Panc1 (cell line): ENCODE measurements around the gene RNU5D-1. TPM values are rescaled to one million over a fixed set of nuclear protein-coding genes. Genes with fewer than 3 reads are reported as not detected.

Experiments
- ATAC-seq: fragments of 200-7000 bp; cut with Tn5 transposase; 2 replicates; pipeline ENCODE4 v1.9.1; 2020; ENCODE audit warnings: mild to moderate bottlenecking, moderate library complexity
- BruUV-seq: library from RNA; stranded (reverse); fragments of 400-500 nt; replicated peaks from 2 replicates; lab custom pipeline; 2021; lab: Mats Ljungman, UMichigan
- CTCF ChIA-PET: fragments of 300-600 bp; sonication (Branson Sonifier 250); formaldehyde crosslinking; loops from one replicate; lab custom pipeline; 2022; ENCODE audit warnings: antibody characterized with exemption; lab: Charles Lee
- POLR2A ChIA-PET: fragments of 300-600 bp; sonication (Branson Sonifier 250); formaldehyde crosslinking; loops from one replicate; lab custom pipeline; 2022; ENCODE audit warnings: antibody characterized with exemption; lab: Charles Lee
- DNase-seq: peaks from one replicate; pipeline ENCODE4 v3.0.0-alpha.2; 2010; ENCODE audit warnings: low read depth, low spot score
- H3K27ac ChIP-seq: 2 replicates; pipeline ENCODE4 v1.5.1; 2011; ENCODE audit warnings: mild to moderate bottlenecking, low read length, inconsistent platforms
- H3K27me3 ChIP-seq: fragments of 200-500 bp; sonication (Bioruptor generic); 2 replicates; pipeline ENCODE4 v1.6.0; 2014; ENCODE audit warnings: low read length, inconsistent platforms; ENCODE audit not compliant: control insufficient read depth, insufficient read depth
- H3K36me3 ChIP-seq: fragments of 200-500 bp; sonication (Bioruptor generic); 2 replicates; pipeline ENCODE4 v1.5.1; 2014; ENCODE audit warnings: inconsistent platforms, mild to moderate bottlenecking, low read length, moderate library complexity; ENCODE audit not compliant: control insufficient read depth, insufficient read depth
- H3K4me1 ChIP-seq: 2 replicates; pipeline ENCODE4 v1.5.1; 2011; ENCODE audit warnings: inconsistent platforms, mild to moderate bottlenecking, low read length, moderate library complexity; ENCODE audit not compliant: control insufficient read depth, insufficient read depth
- H3K4me3 ChIP-seq, 2 experiments: 2 replicates each; pipeline ENCODE4 v1.5.1; 2011 to 2012; ENCODE audit warnings: low read depth in 2 of 2, low read length in 2 of 2, mild to moderate bottlenecking in 2 of 2, inconsistent platforms in 1 of 2, moderate library complexity in 1 of 2
- H3K9me3 ChIP-seq: fragments of 200-500 bp; sonication (Bioruptor generic); 2 replicates; pipeline ENCODE4 v1.5.1; 2014; ENCODE audit warnings: low read depth, mild to moderate bottlenecking, inconsistent platforms, low read length, moderate library complexity; ENCODE audit not compliant: control insufficient read depth, insufficient read depth
- POLR2AphosphoS5 ChIP-seq: IDR thresholded peaks from 2 replicates; pipeline ENCODE4 v1.6.1; 2012; ENCODE audit warnings: mild to moderate bottlenecking, low read depth, low read length, moderate library complexity
- SIN3A ChIP-seq: IDR thresholded peaks from 2 replicates; pipeline ENCODE4 v1.6.1; 2012; ENCODE audit warnings: low read depth, mild to moderate bottlenecking, low read length, moderate library complexity, borderline replicate concordance; ENCODE audit not compliant: insufficient read depth
- TCF7L2 ChIP-seq: IDR thresholded peaks from 2 replicates; pipeline ENCODE4 v1.6.1; 2011; ENCODE audit warnings: mild to moderate bottlenecking, low read depth, low read length, inconsistent platforms
- in situ Hi-C: cut with HindIII; loops from 2 replicates; pipeline ENCODE4 v1.10.0; 2016; ENCODE audit warnings: low sequenced_read_pairs, low pct_unique_long_range_greater_than_20kb
- intact Hi-C: fragments of 100-400 bp; cut with micrococcal nuclease; formaldehyde crosslinking; loops from one replicate; pipeline ENCODE4 v1.10.0; 2022; ENCODE audit not compliant: unreplicated experiment
- total RNA-seq: library from RNA; stranded (reverse); gene quantifications from one replicate; pipeline ENCODE4 v1.2.1, GENCODE V29; 2021; ENCODE audit not compliant: unreplicated experiment
- TF ChIP-seq, protein P1 (sequence below): fragments of 450-650 bp; IDR thresholded peaks from 2 replicates; pipeline ENCODE4 v1.5.1; 2017; ENCODE audit warnings: mild to moderate bottlenecking
- TF ChIP-seq, protein P2 (sequence below), 2 experiments: IDR thresholded peaks; 2 replicates each; pipeline ENCODE4 v1.6.1; 2011 to 2012; ENCODE audit warnings: low read depth in 2 of 2, control low read depth in 1 of 2, low read length in 1 of 2, mild to moderate bottlenecking in 1 of 2, moderate library complexity in 1 of 2; ENCODE audit not compliant: insufficient read depth in 1 of 2

RNU5D-1 gene
- total RNA-seq, 1 experiment from 2014 or later: not detected

DNA sequence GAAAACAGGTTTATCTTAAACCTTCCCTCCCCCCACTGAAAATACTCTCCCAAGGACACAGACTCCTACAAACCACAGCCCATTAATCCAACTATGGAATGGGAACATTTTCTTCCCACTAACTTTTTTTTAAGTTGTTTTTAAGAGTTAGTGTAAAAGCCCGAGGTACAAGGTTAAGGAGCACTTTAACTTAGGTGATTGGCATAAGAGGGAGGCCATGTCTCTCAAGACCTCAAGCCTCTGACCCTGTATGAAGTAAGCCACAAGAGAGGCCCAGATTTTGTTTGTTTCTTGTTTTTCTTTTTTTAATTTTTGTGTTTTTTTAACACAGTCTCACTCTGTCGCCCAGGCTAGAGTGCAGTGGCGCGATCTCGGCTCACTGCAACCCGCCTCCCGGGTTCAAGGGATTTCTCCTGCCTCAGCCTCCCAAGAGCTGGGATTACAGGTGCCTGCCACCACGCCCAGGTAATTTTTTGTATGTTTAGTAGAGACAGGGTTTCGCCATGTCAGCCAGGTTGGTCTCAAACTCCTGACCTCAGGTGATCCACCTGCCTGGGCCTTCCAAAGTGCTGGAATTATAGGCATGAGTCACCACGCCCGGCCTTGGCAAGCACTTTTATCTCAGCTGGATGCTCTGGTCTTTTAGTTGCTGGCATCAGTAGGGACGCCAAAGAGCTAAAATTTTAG lies 42.1 kb downstream of the RNU5D-1 start:
- CTCF ChIA-PET: no interaction called here
- no peak for ATAC-seq
- intact Hi-C loops: no loop called here
- H3K36me3 ChIP-seq: no peaks in the 10 kb centered on the region
- no peak overlapping the region for H3K27ac ChIP-seq
- no TSS peak for BruUV-seq
- TF ChIP-seq, protein P1, sequence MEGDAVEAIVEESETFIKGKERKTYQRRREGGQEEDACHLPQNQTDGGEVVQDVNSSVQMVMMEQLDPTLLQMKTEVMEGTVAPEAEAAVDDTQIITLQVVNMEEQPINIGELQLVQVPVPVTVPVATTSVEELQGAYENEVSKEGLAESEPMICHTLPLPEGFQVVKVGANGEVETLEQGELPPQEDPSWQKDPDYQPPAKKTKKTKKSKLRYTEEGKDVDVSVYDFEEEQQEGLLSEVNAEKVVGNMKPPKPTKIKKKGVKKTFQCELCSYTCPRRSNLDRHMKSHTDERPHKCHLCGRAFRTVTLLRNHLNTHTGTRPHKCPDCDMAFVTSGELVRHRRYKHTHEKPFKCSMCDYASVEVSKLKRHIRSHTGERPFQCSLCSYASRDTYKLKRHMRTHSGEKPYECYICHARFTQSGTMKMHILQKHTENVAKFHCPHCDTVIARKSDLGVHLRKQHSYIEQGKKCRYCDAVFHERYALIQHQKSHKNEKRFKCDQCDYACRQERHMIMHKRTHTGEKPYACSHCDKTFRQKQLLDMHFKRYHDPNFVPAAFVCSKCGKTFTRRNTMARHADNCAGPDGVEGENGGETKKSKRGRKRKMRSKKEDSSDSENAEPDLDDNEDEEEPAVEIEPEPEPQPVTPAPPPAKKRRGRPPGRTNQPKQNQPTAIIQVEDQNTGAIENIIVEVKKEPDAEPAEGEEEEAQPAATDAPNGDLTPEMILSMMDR: no peak
- TF ChIP-seq POLR2AphosphoS5 (no peak), TCF7L2 (no peak), SIN3A (no peak)
- TF ChIP-seq, protein P2, sequence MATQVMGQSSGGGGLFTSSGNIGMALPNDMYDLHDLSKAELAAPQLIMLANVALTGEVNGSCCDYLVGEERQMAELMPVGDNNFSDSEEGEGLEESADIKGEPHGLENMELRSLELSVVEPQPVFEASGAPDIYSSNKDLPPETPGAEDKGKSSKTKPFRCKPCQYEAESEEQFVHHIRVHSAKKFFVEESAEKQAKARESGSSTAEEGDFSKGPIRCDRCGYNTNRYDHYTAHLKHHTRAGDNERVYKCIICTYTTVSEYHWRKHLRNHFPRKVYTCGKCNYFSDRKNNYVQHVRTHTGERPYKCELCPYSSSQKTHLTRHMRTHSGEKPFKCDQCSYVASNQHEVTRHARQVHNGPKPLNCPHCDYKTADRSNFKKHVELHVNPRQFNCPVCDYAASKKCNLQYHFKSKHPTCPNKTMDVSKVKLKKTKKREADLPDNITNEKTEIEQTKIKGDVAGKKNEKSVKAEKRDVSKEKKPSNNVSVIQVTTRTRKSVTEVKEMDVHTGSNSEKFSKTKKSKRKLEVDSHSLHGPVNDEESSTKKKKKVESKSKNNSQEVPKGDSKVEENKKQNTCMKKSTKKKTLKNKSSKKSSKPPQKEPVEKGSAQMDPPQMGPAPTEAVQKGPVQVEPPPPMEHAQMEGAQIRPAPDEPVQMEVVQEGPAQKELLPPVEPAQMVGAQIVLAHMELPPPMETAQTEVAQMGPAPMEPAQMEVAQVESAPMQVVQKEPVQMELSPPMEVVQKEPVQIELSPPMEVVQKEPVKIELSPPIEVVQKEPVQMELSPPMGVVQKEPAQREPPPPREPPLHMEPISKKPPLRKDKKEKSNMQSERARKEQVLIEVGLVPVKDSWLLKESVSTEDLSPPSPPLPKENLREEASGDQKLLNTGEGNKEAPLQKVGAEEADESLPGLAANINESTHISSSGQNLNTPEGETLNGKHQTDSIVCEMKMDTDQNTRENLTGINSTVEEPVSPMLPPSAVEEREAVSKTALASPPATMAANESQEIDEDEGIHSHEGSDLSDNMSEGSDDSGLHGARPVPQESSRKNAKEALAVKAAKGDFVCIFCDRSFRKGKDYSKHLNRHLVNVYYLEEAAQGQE (IDR thresholded peaks at IDR 0.05; ENCODE audit: insufficient read depth in 1 of 2, low read depth in 2 of 2, low read length in 1 of 2): no peak
- POLR2A ChIA-PET: no interaction called here
- DNase-seq: no peak
- peaks cover 5% of the 10 kb centered on the region; the same call in 1 of the 2 replicates for H3K4me1 ChIP-seq
- in situ Hi-C loops: no loop called here
- no peak overlapping the region for H3K4me3 ChIP-seq
- H3K27me3 ChIP-seq: no peaks in the 10 kb centered on the region
- H3K9me3 ChIP-seq: no peaks in the 10 kb centered on the region

DNA sequence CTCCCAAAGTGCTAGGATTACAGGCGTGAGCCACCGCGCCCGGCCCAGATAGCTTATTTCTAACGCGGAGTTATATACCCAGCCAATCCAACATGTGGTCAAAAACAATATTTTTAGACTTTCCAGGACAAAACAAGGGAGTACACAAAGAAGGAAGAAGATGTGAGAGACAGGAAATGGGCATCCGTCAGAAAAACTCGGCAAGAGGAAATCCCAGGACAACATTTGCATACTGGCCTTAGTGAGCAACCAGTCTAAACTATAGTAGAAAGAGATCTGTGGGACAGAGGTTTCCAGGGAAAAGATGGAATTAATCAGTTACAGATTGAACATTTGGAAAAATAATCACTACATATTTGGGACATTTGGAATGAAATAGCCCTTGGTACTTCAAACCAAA lies 45.1 kb downstream of the RNU5D-1 start:
- in situ Hi-C loops: no loop called here
- Histone ChIP-seq H3K9me3 (no peaks in the 10 kb centered on the region), H3K27me3 (no peaks in the 10 kb centered on the region), H3K4me3 (no peak overlapping the region), H3K36me3 (no peaks in the 10 kb centered on the region), H3K4me1 (peaks cover 5% of the 10 kb centered on the region; the same call in 1 of the 2 replicates), H3K27ac (no peak overlapping the region)
- POLR2A ChIA-PET: no interaction called here
- TF ChIP-seq, protein P2 (IDR thresholded peaks at IDR 0.05; ENCODE audit: insufficient read depth in 1 of 2, low read depth in 2 of 2, low read length in 1 of 2): no peak
- TF ChIP-seq TCF7L2: no peak
- TF ChIP-seq, protein P1: no peak
- no peak for TF ChIP-seq SIN3A
- no peak for TF ChIP-seq POLR2AphosphoS5
- intact Hi-C loops: no loop called here
- ATAC-seq: no peak
- CTCF ChIA-PET: no interaction called here
- no peak for DNase-seq
- BruUV-seq: no TSS peak
